Measurements from ENCODE around the gene SYT12. TPM values are rescaled to one million over a fixed set of nuclear protein-coding genes. Genes with fewer than 3 reads are reported as not detected.

Gene SYT12, protein sequence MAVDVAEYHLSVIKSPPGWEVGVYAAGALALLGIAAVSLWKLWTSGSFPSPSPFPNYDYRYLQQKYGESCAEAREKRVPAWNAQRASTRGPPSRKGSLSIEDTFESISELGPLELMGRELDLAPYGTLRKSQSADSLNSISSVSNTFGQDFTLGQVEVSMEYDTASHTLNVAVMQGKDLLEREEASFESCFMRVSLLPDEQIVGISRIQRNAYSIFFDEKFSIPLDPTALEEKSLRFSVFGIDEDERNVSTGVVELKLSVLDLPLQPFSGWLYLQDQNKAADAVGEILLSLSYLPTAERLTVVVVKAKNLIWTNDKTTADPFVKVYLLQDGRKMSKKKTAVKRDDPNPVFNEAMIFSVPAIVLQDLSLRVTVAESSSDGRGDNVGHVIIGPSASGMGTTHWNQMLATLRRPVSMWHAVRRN
- 13.3 to 22.9 TPM (median 17.8 TPM) in 5 replicates for total RNA-seq (2022; extraction: Qiagen RNA extraction; ENCODE audit: low read depth)

GRCh38 chr11:67022961-67023956 is at the start of gene SYT12:
SYT12 (plus strand) TSS chr11:67023134; CDS start chr11:67030145, 7,011 bp downstream.

DNA sequence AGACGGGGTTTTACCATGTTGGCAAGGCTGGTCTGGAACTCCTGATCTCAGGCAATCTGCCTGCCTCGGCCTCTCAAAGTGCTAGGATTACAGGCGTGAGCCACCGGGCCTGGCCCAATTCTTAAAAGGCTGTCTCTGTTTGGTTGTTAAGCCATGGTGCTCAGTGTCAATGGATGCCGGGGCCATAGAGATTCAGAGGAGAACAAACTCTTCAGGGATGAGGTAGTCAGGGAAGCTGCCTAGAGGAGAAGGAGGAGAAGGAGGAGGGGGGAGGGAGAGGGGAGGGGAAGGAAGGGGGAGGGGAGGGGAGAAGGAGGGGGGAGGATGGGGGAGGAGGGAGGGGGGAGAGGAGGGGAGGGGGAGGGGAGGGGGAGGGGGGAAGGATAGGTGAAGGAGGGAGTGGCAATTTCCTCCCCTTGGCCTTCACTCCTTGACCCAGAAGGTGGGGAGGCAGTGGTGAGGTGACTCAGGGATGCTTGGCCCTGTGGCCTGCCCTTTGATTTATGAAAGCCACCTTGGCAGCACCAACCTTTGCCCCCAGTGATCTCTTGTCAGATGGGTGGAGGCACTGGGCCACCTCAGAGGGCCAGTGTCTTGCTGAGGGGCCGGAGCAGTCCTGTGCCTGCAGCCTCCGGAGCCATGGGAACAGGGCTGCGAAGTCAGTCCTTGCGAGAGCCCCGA is 48.1 kb upstream of the SYT12 start, which contains the start of gene C11orf86:
C11orf86 (plus strand) TSS at position 581 of the 681 bp plus-strand sequence; CDS start at position 640, 59 bp downstream.

DNA sequence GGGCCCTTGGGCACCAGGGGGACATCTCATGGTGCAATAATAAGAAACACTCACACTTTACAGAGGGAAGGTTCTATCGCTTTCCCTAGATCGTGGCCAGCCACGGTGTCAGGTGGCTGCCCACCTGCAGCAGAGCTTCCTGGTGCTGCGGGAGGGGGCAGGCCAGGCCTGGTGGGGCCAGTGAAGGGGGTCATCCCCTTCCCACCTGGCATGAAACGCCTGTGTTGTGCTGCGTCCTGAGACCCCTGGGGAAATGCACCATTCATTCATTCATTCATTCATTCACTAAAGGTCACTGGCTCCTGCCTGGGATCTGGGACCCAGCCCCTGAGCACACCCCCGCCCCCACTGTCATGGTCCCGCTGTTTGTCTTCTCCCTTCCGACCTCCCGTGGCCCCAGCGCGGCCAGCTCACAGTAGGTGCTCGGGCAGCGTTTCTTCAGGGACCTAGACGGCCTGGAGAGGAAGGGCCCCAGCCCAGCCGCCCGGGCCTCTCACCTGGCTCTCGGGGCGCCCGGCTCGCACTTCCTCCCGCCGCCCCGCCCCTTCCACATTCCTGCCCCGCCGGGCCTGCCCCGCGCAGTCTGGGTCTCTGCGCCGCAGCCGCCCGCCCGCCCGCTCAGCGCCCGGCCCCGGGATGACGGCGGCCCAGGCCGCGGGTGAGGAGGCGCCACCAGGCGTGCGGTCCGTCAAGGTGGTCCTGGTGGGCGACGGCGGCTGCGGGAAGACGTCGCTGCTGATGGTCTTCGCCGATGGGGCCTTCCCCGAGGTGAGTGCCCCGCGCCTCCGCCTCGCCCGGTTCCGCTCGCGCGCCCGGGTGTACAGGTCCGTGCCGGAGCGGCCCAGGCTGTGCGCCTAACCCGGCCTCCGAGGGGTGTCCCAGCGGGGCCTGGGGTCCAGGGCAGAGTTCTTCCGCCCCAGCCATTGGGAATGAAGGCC is 33.6 kb downstream of the SYT12 start, which contains the start of gene RHOD:
RHOD (plus strand) TSS at position 581 of the 938 bp plus-strand sequence; CDS start at position 637, 56 bp downstream.

Other genes with a start within 250 kb of the SYT12 start
- gene RCE1, start 179.7 kb upstream of the SYT12 start, total RNA-seq (2022; extraction: Qiagen RNA extraction; ENCODE audit: low read depth) = 32.2 to 54.1 TPM (median 51.3 TPM) in 5 replicates
- 43.2 to 119 TPM (median 101 TPM) in 5 replicates for gene LRFN4, start 166.1 kb upstream of the SYT12 start, total RNA-seq (2022; extraction: Qiagen RNA extraction; ENCODE audit: low read depth)
- 18.8 to 44.8 TPM (median 36.0 TPM) in 5 replicates for gene PC, start 64.8 kb upstream of the SYT12 start, total RNA-seq (2022; extraction: Qiagen RNA extraction; ENCODE audit: low read depth)
- gene C11orf86, start 47.8 kb upstream of the SYT12 start, total RNA-seq (2022; extraction: Qiagen RNA extraction; ENCODE audit: low read depth) = 34.6 to 89.6 TPM (median 68.0 TPM) in 5 replicates
- gene RHOD, start 33.7 kb downstream of the SYT12 start, total RNA-seq (2022; extraction: Qiagen RNA extraction; ENCODE audit: low read depth) = 28.9 to 58.5 TPM (median 44.9 TPM) in 5 replicates
- 41.7 to 51.3 TPM (median 49.3 TPM) in 5 replicates for gene KDM2A, start 96.1 kb downstream of the SYT12 start, total RNA-seq (2022; extraction: Qiagen RNA extraction; ENCODE audit: low read depth)
- 24.2 to 47.0 TPM (median 42.2 TPM) in 5 replicates for gene GRK2, start 243.3 kb downstream of the SYT12 start, total RNA-seq (2022; extraction: Qiagen RNA extraction; ENCODE audit: low read depth)